Esophagus squamous epithelium (tissue), 4 donors: ENCODE measurements around the gene CTXN1.

Source experiments
- POLR2A ChIP-seq, 4 donors: fragments of 450-650 bp; IDR thresholded peaks; one replicate each; pipeline ENCODE4 v1.6.1; 2017; ENCODE audit warnings: antibody characterized with exemption in 4 of 4, mild to moderate bottlenecking in 4 of 4, moderate library complexity in 3 of 4
- TF ChIP-seq, protein P1 (sequence below), 6 experiments: fragments of 450-650 bp in 4 of 6; fragments of 200-600 bp in 2 of 6; sonication (generic) in 2 of 6; IDR thresholded peaks; one replicate each; pipeline ENCODE4 v1.5.1; 2016 to 2019; ENCODE audit warnings: antibody characterized with exemption in 6 of 6, mild to moderate bottlenecking in 4 of 6, moderate library complexity in 4 of 6

DNA sequence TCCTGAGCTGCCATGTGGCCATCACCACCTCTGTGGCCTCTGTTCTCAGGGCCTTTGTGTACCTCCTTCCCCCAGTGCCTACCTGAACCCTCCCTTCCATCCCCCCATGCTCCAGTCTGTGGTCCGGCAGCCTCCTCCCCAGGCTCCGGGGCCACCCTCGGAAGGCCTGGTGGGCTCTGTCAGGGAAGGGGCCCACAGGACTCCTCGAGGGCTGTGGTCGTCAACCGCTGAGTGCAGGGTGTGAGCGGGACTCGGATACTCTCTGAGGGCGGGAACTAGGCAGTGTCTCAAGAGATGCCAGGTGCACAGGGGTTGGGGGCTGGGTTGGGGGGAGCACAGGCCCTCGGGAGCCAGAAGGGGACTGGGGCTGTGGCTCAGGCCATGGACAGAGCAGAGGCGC, 18.4 kb downstream of the CTXN1 start:
- TF ChIP-seq, protein P1, sequence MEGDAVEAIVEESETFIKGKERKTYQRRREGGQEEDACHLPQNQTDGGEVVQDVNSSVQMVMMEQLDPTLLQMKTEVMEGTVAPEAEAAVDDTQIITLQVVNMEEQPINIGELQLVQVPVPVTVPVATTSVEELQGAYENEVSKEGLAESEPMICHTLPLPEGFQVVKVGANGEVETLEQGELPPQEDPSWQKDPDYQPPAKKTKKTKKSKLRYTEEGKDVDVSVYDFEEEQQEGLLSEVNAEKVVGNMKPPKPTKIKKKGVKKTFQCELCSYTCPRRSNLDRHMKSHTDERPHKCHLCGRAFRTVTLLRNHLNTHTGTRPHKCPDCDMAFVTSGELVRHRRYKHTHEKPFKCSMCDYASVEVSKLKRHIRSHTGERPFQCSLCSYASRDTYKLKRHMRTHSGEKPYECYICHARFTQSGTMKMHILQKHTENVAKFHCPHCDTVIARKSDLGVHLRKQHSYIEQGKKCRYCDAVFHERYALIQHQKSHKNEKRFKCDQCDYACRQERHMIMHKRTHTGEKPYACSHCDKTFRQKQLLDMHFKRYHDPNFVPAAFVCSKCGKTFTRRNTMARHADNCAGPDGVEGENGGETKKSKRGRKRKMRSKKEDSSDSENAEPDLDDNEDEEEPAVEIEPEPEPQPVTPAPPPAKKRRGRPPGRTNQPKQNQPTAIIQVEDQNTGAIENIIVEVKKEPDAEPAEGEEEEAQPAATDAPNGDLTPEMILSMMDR (IDR thresholded peaks at IDR 0.05): no peak
- no peak for TF ChIP-seq POLR2A (IDR thresholded peaks at IDR 0.05)
